GM15510 (cell line): Measurements from ENCODE around the gene THEM5.

Experiments
- POLR2A ChIP-seq: IDR thresholded peaks from 3 replicates; pipeline ENCODE4 v1.6.1; 2011; ENCODE audit warnings: borderline replicate concordance; ENCODE audit not compliant: insufficient read length; ENCODE audit errors: extremely low read depth

The THEM5 gene

GRCh38 chr1:151846686-151847237 lies 6.8 kb downstream of the THEM5 start:
- no peak for TF ChIP-seq POLR2A

- no peak for TF ChIP-seq POLR2A
Observed at GRCh38 chr1:151846062-151846568, 7.4 kb downstream of the THEM5 start.

GRCh38 chr1:151843398-151843797 lies 10.1 kb downstream of the THEM5 start:
- TF ChIP-seq POLR2A: no peak

GRCh38 chr1:151841141-151841540 lies 12.4 kb downstream of the THEM5 start:
- TF ChIP-seq POLR2A: no peak

GRCh38 chr1:151840421-151840820 lies 13.1 kb downstream of the THEM5 start:
- no peak for TF ChIP-seq POLR2A

GRCh38 chr1:151839457-151840403 lies 13.8 kb downstream of the THEM5 start, which contains the start of gene C2CD4D:
Gene C2CD4D, minus strand, starts transcription at chr1:151839820. Its CDS starts 831 bp downstream, at chr1:151838989.
- TF ChIP-seq POLR2A: no peak

- TF ChIP-seq POLR2A: no peak
Observed at GRCh38 chr1:151839082-151839412, 14.5 kb downstream of the THEM5 start.

GRCh38 chr1:151838222-151839081 lies 15.1 kb downstream of the THEM5 start:
- no peak for TF ChIP-seq POLR2A

- no peak for TF ChIP-seq POLR2A
Observed at GRCh38 chr1:151837884-151838221, 15.7 kb downstream of the THEM5 start.

- TF ChIP-seq POLR2A: no peak
Observed at GRCh38 chr1:151837197-151837596, 16.3 kb downstream of the THEM5 start.

GRCh38 chr1:151835596-151835995 lies 17.9 kb downstream of the THEM5 start:
- no peak for TF ChIP-seq POLR2A

- no peak for TF ChIP-seq POLR2A
Observed at GRCh38 chr1:151834239-151834638, 19.3 kb downstream of the THEM5 start.

- TF ChIP-seq POLR2A: no peak
Observed at GRCh38 chr1:151833172-151833900, 20.2 kb downstream of the THEM5 start.

GRCh38 chr1:151832318-151832980 lies 21.1 kb downstream of the THEM5 start:
- no peak for TF ChIP-seq POLR2A

- no peak for TF ChIP-seq POLR2A
Observed at GRCh38 chr1:151831605-151832004, 21.9 kb downstream of the THEM5 start, which contains the start of gene RORC. Gene RORC, minus strand, starts transcription at chr1:151831802. Its CDS starts 38 bp downstream, at chr1:151831764.

GRCh38 chr1:151831256-151831591 lies 22.3 kb downstream of the THEM5 start:
- no peak for TF ChIP-seq POLR2A
